Kasumi-1 (cell line): ENCODE measurements around the gene TMED4.
A peak's percentile ranks its signal among the peaks of the same experiment; 100 is the strongest.

Experiments used
- DNase-seq, 2 experiments: peaks; one replicate each; lab custom pipeline; 2025; lab: John Stamatoyannopoulos, UW

The TMED4 gene

DNA sequence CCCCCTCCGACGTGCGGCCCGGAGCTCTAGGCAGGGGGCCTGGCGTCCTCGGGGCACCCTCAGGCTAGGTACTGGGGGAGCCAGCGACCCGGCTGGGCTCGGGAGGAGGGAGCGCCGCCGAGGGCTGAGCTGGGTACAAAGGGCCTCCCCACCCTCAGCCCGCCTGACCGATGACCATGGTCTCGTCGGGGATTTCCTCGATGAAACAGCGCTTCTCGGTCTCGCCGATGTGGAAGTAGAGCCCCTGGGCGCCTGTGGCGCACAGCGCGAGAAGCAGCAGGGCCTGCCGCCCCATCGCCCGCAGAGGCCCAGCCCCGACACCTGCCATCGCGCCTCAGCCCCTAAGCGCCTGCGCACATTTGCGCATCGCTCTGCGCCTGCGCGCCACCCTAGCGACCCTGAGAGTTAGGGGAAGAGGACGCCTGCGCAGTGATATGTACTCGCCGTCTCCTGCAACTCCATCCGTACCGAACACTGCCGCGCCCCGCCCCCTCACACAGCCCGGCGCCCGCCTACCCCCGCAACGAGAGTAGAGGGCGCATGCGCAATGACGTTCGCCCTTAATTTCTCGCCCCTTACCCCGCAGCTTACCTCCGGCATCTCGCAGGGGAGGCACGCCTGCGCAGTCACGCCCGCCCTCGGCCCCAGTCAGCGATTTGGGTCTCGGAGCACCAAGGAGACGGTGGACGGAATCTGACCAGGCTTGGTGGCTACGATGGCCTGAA, at the start of gene TMED4:
TMED4 (minus strand) TSS at position 353 of the 725 bp plus-strand sequence; CDS start at position 328, 25 bp downstream.
- peak; percentile 100 for DNase-seq

DNA sequence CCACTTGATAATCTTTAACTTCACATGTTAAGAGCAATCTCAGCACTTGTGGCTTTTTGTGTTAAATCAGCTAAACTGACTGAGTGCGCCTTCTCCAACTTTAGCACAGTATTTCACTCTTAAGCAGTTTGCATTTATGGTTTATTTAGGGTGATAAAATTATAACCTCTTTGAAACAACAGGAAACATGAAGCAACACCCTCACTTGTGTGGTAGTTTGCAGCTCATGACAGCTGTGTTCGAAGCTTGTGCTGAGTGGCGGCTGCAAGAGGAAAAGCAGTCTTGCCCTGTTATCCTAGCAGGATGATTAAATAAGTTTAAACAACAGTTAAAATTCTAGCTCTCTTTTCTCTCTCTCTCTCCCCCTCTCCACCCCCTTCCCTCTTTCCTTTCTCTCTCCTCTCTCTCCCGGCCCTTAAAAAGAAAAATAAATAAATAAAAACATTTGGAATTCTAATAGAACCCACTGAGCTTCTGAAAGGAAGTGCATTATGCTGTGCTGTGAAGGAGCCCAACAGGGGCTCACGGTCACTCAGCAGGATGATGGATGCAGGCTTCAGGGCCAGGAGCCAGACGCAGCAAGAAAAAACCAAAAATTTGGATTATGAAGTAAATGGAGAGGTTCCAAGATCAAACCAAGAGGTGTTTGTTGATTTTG, 49.6 kb upstream of the TMED4 start:
- DNase-seq, result peak; percentile 72 to 80

DNA sequence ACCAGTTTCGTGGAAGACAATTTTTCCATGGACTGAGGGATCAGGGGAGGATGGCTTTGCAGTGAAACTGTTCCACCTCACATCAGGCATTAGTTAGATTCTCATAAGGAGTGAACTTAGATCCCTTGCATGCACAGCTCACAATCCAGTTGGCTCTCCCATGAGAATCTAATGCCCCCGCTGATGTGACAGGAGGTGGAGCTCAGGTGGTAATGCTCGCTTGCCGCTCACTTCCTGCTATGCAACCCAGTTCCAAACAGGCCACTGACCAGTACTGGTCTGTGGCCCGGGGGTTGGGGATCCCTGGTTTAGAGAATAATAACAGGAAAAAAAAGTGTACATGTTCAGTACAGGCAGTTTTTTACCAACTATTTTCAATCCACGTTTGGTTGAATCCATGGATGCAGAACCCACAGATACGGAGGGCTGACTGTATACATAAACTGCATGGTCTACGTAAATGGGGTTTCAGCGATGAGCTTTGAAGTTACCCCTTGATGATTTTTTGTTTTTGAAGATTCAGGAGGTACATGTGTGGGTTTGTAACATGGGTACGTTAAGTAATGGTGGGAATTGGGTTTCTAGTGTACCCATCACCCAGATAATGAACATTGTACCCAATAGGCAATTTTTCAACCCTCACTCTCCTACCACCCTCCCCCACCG, 48.9 kb upstream of the TMED4 start:
- no peak for DNase-seq

DNA sequence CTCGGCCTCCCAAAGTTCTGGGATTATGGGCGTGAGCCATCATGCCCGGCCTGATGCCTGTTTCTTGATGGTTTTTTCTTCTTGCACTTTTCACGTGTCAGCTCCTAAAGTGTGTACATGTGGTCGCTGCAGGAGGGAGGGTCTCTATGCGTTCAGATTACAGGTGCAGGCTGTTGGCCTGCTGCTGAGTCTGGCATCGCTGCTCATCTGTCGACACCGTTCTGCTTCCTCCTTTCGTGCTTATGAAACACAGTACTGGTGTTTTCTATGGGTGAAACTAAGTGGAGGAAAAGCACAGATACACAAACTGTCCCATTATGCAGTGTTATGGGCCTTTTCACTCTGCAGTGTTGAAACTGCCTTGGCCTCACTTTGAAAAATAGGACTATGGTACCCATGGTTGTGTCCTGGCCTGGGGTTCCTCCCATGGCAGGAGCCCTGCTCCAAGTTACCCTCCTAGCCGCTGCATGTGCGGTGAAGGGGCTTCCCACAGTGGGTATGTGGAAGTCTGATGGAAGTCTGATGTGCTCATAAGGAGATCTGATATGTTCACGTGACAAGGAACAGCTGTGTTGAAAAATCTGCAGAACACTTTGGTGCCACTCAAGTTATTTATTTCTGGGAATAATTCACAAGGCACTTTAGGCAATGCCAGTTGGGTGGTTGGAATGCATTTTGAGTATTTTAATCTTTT, 47.9 kb upstream of the TMED4 start:
- DNase-seq, result peak; percentile 55 to 78

DNA sequence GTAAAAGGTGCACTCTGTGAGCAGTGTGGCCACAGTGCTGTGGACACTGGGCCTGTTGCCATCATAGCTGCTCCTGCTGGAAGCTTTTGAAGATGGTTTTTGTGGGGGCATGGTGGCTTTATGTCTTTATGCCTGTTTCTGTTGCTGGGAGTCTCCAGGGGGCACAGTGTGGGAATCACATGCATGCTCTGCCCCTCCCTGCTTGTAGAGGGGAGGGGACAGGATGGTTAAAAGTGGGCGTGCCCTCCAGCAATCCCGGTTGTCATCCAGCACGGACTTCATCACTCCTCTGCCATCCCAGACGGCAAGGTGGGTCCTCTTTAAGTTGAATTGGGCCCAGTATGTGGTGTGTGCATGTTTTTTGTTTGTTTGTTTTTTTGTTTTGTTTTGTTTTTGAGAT, 44.6 kb upstream of the TMED4 start:
- DNase-seq, result no peak

DNA sequence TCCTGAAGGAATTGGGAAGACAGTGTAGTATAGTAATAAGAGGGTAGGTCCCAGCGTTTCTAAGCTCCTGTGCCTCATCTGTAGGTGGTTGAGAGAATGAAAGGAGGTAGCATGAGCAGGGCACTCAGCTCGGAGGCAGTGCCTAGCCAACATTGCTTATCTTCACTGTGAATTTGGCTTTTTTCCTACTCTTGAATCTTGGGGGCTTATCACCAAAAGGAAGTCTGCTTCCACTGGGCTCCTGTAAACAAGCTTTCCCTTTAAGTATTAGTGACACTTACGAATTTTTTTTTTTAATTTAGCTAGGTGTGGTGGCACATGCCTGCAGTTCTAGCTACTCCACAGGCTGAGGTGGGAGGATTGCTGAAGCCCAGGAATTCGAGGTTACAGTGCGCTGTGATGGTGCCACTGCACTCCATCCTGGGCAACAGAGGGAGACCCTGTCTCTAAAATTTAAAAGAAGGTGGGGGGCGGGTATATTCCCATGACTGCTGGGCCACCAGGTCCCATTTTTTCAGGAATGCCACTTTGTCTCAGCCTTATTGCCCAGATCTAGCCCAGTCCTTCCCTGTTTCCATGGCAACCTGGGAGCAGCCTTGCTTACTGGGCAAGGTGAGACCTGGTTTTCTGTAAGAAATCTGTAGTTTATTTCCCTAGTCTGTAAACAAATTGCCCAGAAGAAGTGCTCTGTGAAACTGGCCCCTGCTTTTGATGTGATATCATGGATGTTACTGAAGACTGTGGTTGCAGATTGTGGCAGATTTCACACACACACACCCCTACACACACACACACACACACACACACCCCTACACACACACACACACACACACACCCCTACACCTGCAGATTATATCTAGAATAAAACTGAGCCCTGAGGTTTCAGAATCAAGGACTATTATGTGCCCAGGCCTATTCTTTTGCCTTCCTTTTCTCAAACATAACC, 43.8 kb upstream of the TMED4 start:
- DNase-seq, result no peak

DNA sequence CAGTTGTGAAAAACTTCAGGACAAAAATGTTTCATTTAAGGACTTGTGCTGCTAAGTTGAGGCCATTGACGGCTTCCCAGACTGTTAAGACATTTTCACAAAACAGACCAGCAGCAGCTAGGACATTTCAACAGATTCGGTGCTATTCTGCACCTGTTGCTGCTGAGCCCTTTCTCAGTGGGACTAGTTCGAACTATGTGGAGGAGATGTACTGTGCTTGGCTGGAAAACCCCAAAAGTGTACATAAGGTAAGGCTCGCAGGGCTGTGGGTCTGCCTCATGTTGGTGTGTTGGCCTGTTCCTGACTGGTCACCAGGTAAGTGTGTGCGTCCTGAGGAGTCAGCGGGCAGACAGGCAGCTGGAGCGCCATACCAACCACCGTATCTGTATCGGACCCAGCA, 42.3 kb upstream of the TMED4 start:
- DNase-seq, result no peak

DNA sequence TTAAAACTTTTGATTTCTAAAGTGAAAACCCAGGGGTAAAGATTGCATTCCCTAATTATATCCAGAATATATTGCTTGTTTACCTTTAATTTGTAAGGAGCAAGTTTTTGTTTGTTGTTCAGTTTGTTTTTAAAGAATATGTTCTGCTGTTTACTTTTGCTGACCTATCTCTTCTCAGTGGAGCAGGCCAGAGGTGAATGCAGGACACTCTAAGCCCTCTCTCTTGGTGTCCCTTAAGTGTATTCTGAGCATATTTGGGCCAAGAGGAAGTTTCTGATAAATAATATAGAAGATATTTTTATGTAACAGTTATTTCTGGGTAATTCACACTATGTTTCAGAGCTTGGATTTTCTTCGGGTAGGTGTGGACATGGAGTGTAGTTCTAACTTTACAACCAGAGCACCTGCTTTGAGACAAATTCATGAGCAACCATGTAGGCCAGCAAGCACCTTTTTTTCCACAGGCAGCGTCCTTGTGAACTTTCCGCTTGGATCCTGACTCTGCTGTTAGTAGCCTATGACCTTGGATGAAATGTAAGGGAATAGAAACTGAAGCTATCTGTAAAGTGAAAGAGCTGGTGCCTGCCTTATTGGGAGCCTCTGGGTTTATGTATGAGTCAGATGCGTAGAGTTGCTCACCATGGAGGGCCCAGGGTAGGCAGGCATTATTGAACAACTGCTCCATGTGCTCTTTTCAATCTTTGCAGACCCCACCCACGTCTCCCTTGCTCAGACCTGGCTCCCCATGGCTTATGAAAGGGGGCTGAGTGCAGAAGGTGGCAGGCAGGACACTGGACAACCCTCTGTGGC, 40.5 kb upstream of the TMED4 start:
- no peak for DNase-seq

DNA sequence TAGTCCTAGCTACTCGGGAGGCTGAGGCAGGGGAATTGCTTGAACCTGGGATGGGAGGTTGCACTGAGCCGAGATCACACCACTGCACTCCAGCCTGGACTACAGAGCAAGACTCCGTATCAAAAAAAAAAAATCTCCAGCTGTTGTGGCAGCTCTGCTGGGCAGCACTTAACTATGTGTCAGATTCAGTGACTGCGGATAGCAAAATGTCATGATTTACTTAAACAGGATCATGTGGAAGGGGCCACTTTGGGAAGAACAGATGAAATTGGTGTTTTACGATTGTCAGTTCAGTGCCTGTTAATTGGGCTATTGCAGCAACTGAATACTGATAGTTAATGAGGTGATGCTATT, 39.7 kb upstream of the TMED4 start:
- no peak for DNase-seq

DNA sequence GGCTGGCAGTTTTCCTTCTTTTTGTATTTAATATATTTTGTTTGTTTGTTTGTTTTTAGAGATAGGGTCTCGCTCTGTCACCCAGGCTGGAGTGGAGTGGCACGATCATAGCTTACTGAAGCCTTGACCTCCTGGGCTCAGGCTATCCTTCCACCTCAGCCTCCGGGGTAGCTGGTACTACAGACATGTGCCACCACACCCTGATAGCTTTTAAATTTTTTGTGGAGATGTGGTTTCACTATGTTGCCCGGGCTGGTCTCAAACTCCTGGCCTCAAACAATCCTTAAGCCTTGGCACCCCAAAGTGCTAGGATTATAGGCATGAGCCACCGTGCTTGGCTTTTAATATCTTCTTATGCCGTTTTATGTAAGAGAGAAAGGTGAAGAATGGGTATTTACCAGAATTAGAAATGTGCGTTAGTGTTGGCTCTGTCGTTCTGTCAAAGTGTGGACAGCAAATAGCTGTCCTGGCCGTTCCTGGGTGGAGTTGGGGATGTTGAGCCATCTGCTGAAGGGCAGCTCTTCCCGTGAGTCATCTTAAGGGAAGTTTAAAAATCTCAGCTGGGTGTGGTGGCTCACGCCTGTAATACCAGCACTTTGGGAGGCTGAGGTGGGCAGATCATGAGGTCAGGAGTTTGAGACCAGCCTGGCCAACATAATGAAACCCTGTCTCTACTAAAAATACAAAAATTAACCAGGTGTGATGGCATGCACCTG, 39.2 kb upstream of the TMED4 start:
- no peak for DNase-seq

DNA sequence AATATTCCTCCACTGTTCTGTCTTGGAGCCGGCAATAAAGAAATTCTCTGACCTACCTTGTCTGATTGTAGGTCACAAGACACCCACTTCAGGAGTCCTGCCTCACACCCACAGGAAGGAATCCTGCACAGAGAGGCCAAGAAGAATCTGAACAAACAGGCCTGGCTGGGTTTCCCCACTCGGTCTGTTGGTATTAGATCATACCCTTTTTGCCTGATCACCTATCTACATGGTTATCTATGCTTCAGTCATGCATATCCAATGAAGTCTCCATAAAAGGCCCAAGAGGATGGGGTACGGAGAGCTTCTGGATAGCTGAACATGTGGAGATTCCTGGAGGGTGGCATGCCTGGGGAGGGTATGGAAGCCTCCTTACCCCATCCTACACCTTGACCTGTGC, 36.7 kb upstream of the TMED4 start:
- DNase-seq, result no peak

DNA sequence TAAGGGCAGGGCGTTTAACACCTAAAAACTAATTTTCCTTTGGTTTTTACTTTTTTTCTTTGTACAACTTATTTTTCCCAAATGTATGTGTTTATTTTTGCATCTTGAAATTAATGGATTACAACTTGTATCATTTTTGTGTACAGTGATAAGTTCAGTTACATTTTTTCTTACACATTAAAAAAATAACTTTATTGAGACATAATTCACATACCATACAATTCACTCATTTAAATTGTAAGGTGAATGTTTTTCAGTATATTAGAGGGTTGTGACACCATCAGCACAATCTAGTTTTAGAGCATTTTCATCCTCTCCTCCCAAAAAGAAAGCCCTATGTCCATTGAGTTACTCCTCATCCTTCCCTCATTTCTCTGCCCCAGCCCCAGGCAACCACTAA, 36.0 kb upstream of the TMED4 start:
- no peak for DNase-seq

DNA sequence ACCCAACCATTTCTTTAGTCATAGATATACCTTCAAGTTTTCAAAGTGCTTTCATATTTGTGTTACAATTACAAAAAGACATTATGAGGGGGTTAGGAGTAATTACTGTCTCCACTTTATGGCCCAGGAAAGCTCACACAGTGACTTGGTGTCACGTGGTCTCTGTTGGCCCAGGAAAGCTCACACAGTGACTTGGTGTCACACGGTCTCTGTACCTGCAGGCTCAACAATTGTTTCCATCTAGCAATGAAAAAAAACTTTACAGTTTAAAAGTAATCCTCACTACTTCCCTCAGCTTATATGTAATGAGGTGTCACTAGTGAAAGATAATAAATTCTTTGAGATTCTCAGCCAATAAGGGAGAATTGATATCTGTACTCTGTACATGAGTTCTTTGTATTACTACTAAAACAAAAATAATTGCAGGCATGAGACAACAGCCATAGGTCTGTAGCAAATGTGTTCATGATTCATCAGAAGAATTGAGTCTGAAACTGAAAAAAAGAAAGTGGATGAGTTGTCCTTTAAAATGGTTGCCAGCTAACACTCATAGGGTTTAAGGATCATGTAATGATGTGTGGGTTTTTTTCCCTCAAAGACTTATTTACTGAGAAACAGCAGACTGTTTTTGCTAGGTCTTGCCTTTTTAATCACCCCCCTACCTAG, 35.3 kb upstream of the TMED4 start:
- DNase-seq, result no peak

DNA sequence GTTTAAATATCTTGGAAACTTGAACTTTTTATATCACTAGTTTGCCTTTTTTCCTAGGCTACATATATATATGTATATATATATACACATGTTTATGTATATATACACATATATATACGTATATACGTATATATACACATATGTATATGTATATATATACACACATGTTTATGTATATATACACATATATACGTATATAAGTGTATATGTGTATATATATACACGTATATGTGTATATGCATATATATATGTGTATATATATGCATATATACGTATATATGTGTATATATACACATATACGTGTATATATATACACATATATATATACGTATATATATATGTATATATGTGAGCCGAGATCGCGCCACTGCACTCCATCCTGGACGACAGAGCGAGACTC, 34.5 kb upstream of the TMED4 start:
- no peak for DNase-seq

DNA sequence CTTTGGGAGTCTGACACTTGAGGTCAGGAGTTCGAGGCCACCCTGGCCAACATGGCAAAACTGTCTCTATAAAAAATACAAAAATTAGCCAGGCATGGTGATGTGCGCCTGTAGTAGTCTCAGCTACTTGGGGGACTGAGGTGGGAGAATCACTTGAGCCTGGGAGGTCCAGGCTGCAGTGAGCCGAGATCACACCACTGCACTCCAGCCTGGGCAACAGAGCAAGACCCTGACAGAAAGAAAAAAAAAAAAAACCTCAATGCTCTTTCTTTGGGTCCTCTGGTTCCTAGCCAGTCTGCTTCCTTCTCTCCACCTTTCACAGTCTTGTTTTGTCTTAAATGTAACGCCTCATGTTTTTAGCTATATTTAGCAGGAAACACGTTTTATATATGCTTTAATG, 33.8 kb upstream of the TMED4 start:
- no peak for DNase-seq

DNA sequence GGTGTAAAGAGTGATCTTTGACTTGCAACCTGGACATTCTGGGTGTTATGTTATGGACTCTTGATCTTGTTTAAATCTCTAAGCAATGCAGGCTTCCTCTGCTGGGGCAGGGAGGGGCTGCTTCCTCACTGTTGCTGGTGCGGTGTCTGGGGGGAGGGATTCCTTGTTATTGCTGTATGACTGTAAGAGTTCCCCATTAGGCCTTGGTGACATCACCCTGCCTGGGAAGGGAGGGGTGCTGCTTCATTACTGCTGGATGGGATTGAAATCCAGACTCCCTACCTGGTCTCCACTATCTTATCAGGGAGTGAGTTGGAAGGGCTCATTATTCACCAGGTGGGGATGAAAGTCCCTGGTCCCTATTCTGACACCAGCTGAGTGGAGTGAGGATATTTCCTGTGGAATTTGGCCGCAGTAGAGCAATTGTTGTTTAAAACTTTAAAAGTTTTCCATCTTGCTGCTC, 33.1 kb upstream of the TMED4 start:
- DNase-seq, result peak; percentile 79 to 83

DNA sequence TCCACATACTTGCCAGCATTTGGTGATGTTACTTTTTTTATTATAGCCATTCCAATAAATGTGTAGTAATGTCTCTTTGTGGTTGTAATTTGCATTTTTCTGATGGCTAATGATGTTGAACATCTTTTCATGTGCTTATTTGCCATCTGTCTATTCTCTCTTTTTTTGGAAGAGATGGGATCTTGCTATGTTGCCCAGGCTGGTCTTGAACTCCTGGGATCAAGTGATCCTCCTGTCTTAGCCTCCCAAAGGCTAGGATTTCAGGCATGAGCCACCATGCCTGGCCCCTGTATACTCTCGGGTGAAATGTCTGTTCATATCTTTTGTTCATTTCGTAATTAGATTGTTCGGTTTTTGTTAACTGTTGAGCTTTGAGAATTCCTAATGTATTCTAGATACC, 27.8 kb upstream of the TMED4 start:
- no peak for DNase-seq

DNA sequence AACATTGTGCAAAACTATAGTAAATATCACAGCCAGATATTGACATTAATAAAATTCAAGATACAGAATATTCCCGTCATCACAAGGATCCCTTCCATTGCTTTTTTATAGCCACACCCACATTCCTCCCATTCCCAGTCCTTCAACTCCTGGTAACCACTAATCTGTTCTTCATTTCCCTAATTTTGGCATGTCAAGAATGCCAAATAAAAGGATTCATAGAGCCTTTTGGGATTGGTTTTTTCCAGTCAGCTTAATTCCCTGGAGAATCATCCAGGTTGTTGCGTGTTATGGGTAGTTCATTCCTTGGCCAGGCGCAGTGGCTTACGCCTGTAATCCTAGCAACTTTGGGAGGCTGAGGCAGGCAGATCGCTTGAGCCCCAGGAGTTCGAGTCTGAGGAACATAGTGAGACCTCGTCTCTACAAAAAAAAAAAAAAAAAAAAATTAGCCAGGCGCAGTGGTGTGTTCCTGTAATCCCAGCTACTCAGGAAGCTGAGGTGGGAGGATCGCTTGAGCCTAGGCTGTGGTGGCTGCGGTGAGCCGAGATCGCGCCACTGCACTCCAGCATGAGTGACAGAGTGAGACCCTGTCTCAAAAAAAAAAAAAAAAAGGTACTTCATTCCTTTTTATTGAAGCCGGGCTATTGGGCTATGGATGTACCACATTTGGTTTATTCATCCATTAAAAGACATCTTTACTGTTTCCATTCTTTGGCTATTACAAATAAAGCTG, 27.1 kb upstream of the TMED4 start:
- peak; percentile 36 to 41 for DNase-seq
